ENCODE data around the gene CFB. TPM values are rescaled to one million over a fixed set of nuclear protein-coding genes. Genes with fewer than 3 reads are reported as not detected.
"Not testable (repeated sequence)": the region's sequence is repeated elsewhere in the genome, so short reads cannot be mapped to it uniquely, and the experiment has no call there.

The CFB gene
- total RNA-seq, 1 experiment from 2014 or later: not detected

- Histone ChIP-seq H3K4me3 (ENCODE audit: insufficient read depth, low read depth, low read length) (no peak overlapping the region), H3K36me3 (replicated peaks; ENCODE audit: control insufficient read depth, insufficient read depth, low read length) (no peaks in the 10 kb centered on the region), H3K27me3 (ENCODE audit: control insufficient read depth, insufficient read depth, low read length) (no peaks in the 10 kb centered on the region)
- DNase-seq: peak; percentile 76
Measured at GRCh38 chr6:31906122-31906521, 39.8 kb upstream of the CFB start.

- H3K4me3 ChIP-seq (ENCODE audit: insufficient read depth, low read depth, low read length); DNase-seq; H3K36me3 ChIP-seq (replicated peaks; ENCODE audit: control insufficient read depth, insufficient read depth, low read length); H3K27me3 ChIP-seq (ENCODE audit: control insufficient read depth, insufficient read depth, low read length): not testable (repeated sequence)
Measured at GRCh38 chr6:31906727-31907126, 39.2 kb upstream of the CFB start.

GRCh38 chr6:31907158-31907813 lies 38.6 kb upstream of the CFB start:
- H3K4me3 ChIP-seq (ENCODE audit: insufficient read depth, low read depth, low read length): no peak overlapping the region
- H3K27me3 ChIP-seq (ENCODE audit: control insufficient read depth, insufficient read depth, low read length): no peaks in the 10 kb centered on the region
- no peak for DNase-seq
- H3K36me3 ChIP-seq (replicated peaks; ENCODE audit: control insufficient read depth, insufficient read depth, low read length): no peaks in the 10 kb centered on the region

DNA sequence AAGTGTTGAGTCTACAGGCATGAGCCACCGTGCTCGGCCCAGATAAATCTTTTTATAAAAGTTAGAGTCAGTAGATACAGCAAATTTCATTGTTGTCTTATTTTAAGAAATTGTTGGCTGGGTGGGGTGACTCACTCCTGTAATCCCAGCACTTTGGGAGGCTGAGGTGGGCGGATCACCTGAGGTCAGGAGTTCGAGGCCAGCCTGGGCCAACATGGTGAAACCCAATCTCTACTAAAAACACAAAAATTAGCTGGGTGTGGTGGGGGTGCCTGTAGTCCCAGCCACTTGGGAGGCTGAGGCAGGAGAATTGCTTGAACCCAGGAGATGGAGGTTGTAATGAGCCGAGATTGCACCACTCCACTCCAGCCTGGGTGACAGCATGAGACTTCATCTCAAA lies 37.6 kb upstream of the CFB start:
- not testable (repeated sequence) for DNase-seq; H3K36me3 ChIP-seq (replicated peaks; ENCODE audit: control insufficient read depth, insufficient read depth, low read length); H3K4me3 ChIP-seq (ENCODE audit: insufficient read depth, low read depth, low read length); H3K27me3 ChIP-seq (ENCODE audit: control insufficient read depth, insufficient read depth, low read length)

- DNase-seq: no peak
- Histone ChIP-seq H3K27me3 (ENCODE audit: control insufficient read depth, insufficient read depth, low read length) (no peaks in the 10 kb centered on the region), H3K36me3 (replicated peaks; ENCODE audit: control insufficient read depth, insufficient read depth, low read length) (no peaks in the 10 kb centered on the region), H3K4me3 (ENCODE audit: insufficient read depth, low read depth, low read length) (no peak overlapping the region)
Measured at GRCh38 chr6:31908791-31909190, 37.1 kb upstream of the CFB start.

GRCh38 chr6:31909298-31909697 lies 36.6 kb upstream of the CFB start:
- not testable (repeated sequence) for H3K36me3 ChIP-seq (replicated peaks; ENCODE audit: control insufficient read depth, insufficient read depth, low read length); H3K4me3 ChIP-seq (ENCODE audit: insufficient read depth, low read depth, low read length); H3K27me3 ChIP-seq (ENCODE audit: control insufficient read depth, insufficient read depth, low read length); DNase-seq

- H3K4me3 ChIP-seq (ENCODE audit: insufficient read depth, low read depth, low read length): no peak overlapping the region
Measured at GRCh38 chr6:31911826-31912585, 33.9 kb upstream of the CFB start.

DNA sequence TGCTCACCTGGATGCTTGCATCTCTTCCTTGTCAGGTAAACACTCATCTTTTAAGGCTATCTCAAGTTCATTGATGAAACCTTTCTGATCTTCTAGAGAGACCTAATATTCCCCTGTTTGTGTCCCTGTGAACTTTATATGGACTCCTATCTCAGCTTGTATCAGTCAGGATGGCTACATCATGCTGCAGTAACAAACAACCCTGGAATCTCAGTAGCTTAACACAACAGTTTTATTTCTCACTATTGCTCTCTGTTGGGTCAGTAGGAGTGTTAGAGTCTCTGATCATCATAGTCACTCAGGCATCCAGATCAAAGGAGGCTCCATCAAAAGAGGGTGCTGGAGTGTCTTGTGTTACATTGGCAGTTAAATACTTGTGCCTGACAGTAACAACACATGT lies 30.5 kb upstream of the CFB start:
- Histone ChIP-seq H3K27me3 (ENCODE audit: control insufficient read depth, insufficient read depth, low read length) (no peaks in the 10 kb centered on the region), H3K36me3 (replicated peaks; ENCODE audit: control insufficient read depth, insufficient read depth, low read length) (no peaks in the 10 kb centered on the region), H3K4me3 (ENCODE audit: insufficient read depth, low read depth, low read length) (no peak overlapping the region)
- DNase-seq: no peak

More at GRCh38 chr6:31911826-31912585, 33.9 kb upstream of the CFB start:
- DNase-seq: no peak
- H3K36me3 ChIP-seq (replicated peaks; ENCODE audit: control insufficient read depth, insufficient read depth, low read length): no peaks in the 10 kb centered on the region
- no peaks in the 10 kb centered on the region for H3K27me3 ChIP-seq (ENCODE audit: control insufficient read depth, insufficient read depth, low read length)

DNA sequence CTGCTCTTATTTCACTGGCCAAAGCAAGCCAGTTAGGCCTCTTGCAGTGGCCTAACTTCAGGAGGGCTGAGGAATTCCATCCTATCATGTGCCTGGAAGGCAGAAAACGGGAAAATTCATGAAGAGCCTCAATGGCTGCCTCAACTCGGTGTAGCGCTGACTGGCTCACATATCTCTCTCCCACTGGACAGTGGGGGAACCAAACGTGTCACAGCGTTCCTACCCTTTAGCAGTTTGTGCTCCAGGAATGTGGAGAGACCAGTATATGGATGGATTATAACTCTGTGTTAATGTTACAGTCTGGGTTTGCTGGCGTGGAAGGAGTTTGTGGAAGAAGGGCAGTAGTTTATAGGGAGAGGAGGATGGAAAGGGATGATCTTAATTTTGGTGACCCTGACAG lies 30.1 kb upstream of the CFB start:
- no peak overlapping the region for H3K4me3 ChIP-seq (ENCODE audit: insufficient read depth, low read depth, low read length)
- no peak for DNase-seq
- no peaks in the 10 kb centered on the region for H3K36me3 ChIP-seq (replicated peaks; ENCODE audit: control insufficient read depth, insufficient read depth, low read length)
- no peaks in the 10 kb centered on the region for H3K27me3 ChIP-seq (ENCODE audit: control insufficient read depth, insufficient read depth, low read length)

DNA sequence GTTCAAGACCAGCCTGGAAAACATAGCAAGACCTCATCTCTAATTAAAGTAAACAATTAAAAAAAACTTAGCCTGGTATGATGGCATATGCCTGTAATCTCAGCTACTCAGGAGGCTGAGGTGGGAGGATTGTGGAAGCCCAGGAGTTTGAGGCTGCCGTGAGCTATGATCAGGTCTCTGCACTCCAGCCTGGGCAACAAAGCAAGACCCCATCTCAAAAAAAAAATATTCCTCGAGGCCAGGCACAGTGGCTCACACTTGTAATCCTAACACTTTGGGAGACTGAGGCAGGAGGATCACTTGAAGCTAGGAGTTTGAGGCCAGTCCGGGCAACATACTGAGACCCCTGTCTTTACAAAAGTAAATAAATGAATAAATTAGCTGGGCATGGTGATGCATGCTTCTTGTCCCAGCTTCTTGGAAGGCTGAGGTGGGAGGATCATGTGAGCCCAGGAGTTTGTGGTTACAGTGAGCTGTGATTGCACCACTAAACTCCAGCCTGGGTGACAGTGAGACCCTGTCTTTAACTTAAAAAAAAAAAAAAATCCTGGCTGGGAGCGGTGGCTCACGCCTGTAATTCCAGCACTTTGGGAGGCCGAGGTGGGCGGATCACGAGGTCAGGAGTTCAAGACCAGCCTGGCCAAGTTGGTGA lies 27.7 kb upstream of the CFB start:
- Histone ChIP-seq H3K36me3 (replicated peaks; ENCODE audit: control insufficient read depth, insufficient read depth, low read length) (no peaks in the 10 kb centered on the region), H3K27me3 (ENCODE audit: control insufficient read depth, insufficient read depth, low read length) (no peaks in the 10 kb centered on the region)
- DNase-seq: no peak

DNA sequence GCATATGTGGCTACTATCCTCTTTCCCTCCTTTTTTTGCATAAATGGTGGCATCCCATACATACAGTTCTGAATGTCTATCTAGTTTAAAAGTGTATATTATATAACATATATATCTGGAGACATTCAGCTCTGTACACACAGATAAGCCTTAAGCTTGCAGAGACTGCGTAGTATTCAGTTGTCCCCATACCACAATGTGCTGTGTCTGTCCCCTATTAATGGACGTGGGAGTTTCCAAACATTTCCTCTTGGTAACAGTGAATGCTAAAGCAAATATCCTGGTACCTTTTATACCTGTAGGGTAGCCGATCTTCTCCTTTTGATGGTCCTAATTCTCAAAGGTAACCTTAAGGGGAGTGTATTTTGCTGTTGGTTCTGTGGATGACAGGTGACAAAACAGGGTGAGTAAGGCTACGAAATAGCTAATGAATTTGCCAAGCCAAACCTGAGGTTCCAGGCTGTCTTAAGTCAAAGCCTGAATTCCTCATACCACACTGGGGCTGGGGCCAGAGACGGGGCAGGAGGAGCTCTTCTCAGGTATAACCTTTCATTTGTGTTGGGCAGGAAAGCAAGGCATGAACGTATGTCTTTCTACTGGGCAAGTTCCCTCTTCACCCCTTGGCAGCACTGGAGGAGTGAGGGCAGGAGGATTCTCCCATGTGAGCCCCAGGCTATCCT lies 26.1 kb upstream of the CFB start:
- Histone ChIP-seq H3K27me3 (ENCODE audit: control insufficient read depth, insufficient read depth, low read length) (no peaks in the 10 kb centered on the region), H3K36me3 (replicated peaks; ENCODE audit: control insufficient read depth, insufficient read depth, low read length) (no peaks in the 10 kb centered on the region), H3K4me3 (ENCODE audit: insufficient read depth, low read depth, low read length) (no peak overlapping the region)
- peak; percentile 16 for DNase-seq

More for the DNA sequence above, 27.7 kb upstream of the CFB start:
- H3K4me3 ChIP-seq (ENCODE audit: insufficient read depth, low read depth, low read length): no peak overlapping the region

- no peak for DNase-seq
- Histone ChIP-seq H3K4me3 (ENCODE audit: insufficient read depth, low read depth, low read length) (no peak overlapping the region), H3K27me3 (ENCODE audit: control insufficient read depth, insufficient read depth, low read length) (no peaks in the 10 kb centered on the region), H3K36me3 (replicated peaks; ENCODE audit: control insufficient read depth, insufficient read depth, low read length) (no peaks in the 10 kb centered on the region)
Measured at GRCh38 chr6:31920811-31921210, 25.1 kb upstream of the CFB start.

DNA sequence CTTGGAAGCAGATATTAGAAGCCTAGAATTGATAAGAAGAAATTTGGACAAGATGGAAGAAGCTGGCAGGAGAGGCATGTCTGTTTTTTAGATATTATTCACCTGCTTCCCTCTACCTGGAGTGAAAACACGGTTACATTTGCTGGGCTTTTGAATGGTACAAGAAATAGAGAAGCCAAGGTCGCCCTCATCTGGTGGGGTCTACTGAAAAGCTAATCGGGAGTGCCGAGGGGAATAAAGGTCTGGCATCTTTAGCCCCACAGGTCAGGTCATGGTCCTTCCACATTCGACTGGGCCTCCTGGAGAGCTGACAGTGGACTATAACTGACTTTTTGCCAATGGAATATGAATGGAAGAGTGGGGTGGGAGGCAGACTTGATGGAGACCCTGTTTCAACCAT lies 23.0 kb upstream of the CFB start:
- H3K27me3 ChIP-seq (ENCODE audit: control insufficient read depth, insufficient read depth, low read length): no peaks in the 10 kb centered on the region
- peak; percentile 78 for DNase-seq
- H3K36me3 ChIP-seq (replicated peaks; ENCODE audit: control insufficient read depth, insufficient read depth, low read length): no peaks in the 10 kb centered on the region
- no peak overlapping the region for H3K4me3 ChIP-seq (ENCODE audit: insufficient read depth, low read depth, low read length)

- Histone ChIP-seq H3K36me3 (replicated peaks; ENCODE audit: control insufficient read depth, insufficient read depth, low read length) (no peaks in the 10 kb centered on the region), H3K4me3 (ENCODE audit: insufficient read depth, low read depth, low read length) (no peak within 1 kb of the TSS), H3K27me3 (ENCODE audit: control insufficient read depth, insufficient read depth, low read length) (no peaks in the 10 kb centered on the region)
- DNase-seq: no peak
Measured at GRCh38 chr6:31927242-31927862, 18.5 kb upstream of the CFB start, which contains the start of gene C2. Gene C2 (plus strand): TSS chr6:31927717. CDS start chr6:31927753, 36 bp downstream.

Data from H7 (cell line).